ENCODE data around the gene ENC1.

- TF ChIP-seq POLR2A (IDR thresholded peaks at IDR 0.05; ENCODE audit: low read length): no peak
- TF ChIP-seq GATA1 (IDR thresholded peaks at IDR 0.05; ENCODE audit: low read depth, low read length): no peak
Observed at GRCh38 chr5:74657165-74657564, 16.6 kb upstream of the ENC1 start.
